ENCODE results near the gene RPA1.

DNA sequence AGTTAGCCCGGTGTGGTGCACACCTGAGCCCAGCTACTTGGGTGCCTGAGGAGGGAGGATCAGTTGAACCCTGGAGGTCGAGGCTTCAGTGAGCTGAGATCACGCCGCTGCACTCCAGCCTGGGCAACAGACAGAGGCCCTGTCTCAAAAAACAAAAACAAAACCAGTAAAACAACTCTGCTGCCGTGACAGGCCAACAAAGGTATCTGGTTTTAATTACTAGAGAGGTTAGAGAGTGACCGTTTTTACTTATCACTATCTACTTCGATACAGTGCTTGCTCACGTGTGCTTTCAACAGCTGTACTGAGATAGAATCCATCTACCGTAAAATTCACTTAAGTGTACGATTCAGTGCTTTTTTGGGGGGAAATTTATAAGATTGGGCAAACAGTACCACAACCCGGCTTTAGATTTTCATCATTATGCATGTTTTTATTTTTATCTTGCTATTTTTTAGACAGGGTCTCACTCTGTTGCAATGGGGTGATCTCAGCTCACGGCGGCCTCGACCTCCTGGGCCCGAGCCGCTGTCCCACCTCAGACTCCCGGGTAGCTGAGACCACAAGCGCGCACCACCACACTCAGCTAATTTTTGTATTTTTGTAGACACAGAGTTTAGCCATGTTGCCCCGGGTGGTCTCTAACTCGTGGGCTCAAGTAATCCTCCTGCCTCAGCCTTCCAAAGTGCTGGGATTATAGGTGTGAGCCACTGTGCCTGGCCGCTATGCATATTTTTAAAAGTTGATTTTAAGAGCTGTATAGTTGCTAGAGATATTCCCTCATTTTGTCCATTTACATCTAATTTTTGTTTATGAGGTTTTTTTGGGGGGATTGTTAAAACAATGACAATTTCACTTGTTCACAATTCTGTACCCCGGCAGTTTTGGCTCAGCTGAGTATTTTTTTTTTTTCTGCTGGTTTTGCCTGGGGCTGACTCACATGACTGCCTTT lies 37.0 kb upstream of the RPA1 start:
- TF ChIP-seq TAF1 (IDR thresholded peaks at IDR 0.05; ENCODE audit: borderline replicate concordance, low read depth, low read length) (no peak), POLR2AphosphoS5 (IDR thresholded peaks at IDR 0.05; ENCODE audit: low read depth, low read length) (no peak), POLR2A (IDR thresholded peaks at IDR 0.05; ENCODE audit: low read depth, low read length) (no peak)
